HepG2 (cell line): ENCODE data around the gene CAPN12. TPM values are rescaled to one million over a fixed set of nuclear protein-coding genes. Genes with fewer than 3 reads are reported as not detected.

Source experiments
- BCL6 ChIP-seq: IDR thresholded peaks from 2 replicates; pipeline ENCODE4 v1.6.1; 2016; ENCODE audit warnings: missing genetic modification reagents, missing compliant biosample characterization
- DPF2 ChIP-seq: sonication (generic); formaldehyde crosslinking; IDR thresholded peaks from 2 replicates; pipeline ENCODE4 v1.4.0; 2020; ENCODE audit warnings: mild to moderate bottlenecking, low read depth, missing genetic modification reagents, borderline replicate concordance
- EHMT2 ChIP-seq: fragments of 200-600 bp; sonication (generic); IDR thresholded peaks from 2 replicates; pipeline ENCODE4 v1.7.0; 2017; ENCODE audit warnings: antibody characterized with exemption, low read depth, low read length, borderline replicate concordance
- FOXA1 ChIP-seq, 2 experiments: fragments of 450-650 bp in 1 of 2; sonication (generic) in 1 of 2; formaldehyde crosslinking in 1 of 2; IDR thresholded peaks; 2 replicates each; pipeline versions ENCODE4 v1.4.0 to v1.6.1; 2016 to 2020; ENCODE audit warnings: missing genetic modification reagents in 1 of 2
- GMEB1 ChIP-seq: sonication (generic); formaldehyde crosslinking; IDR thresholded peaks from 2 replicates; pipeline ENCODE4 v1.5.1; 2020; ENCODE audit warnings: missing genetic modification reagents, mild to moderate bottlenecking, borderline replicate concordance
- HDAC6 ChIP-seq: fragments of 200-600 bp; sonication (generic); IDR thresholded peaks from 2 replicates; pipeline ENCODE4 v1.7.0; 2017; ENCODE audit warnings: mild to moderate bottlenecking, antibody characterized with exemption, low read length, low read depth
- HES4 ChIP-seq: sonication (generic); formaldehyde crosslinking; IDR thresholded peaks from 2 replicates; pipeline ENCODE4 v1.9.0; 2021; ENCODE audit warnings: mild to moderate bottlenecking, missing genetic modification reagents, borderline replicate concordance
- JARID2 ChIP-seq: sonication (generic); formaldehyde crosslinking; IDR thresholded peaks from 2 replicates; pipeline ENCODE4 v1.8.1; 2023; ENCODE audit warnings: missing genetic modification reagents, inconsistent platforms; ENCODE audit not compliant: insufficient replicate concordance
- MAX ChIP-seq: IDR thresholded peaks from 2 replicates; pipeline ENCODE4 v1.6.1; 2012; ENCODE audit warnings: inconsistent platforms
- MED13 ChIP-seq: sonication (generic); formaldehyde crosslinking; IDR thresholded peaks from 2 replicates; pipeline ENCODE4 v1.5.0; 2020; ENCODE audit warnings: missing genetic modification reagents
- NR2F6 ChIP-seq, 2 experiments: IDR thresholded peaks; 2 replicates each; pipeline ENCODE4 v1.6.1; 2016; ENCODE audit warnings: antibody characterized with exemption in 1 of 2, mild to moderate bottlenecking in 1 of 2
- PLRG1 ChIP-seq: fragments of 450-650 bp; conservative IDR thresholded peaks from 2 replicates; pipeline ENCODE4 v1.6.1; 2016
- PRDM4 ChIP-seq: sonication (generic); formaldehyde crosslinking; IDR thresholded peaks from 2 replicates; pipeline ENCODE4 v1.9.0; 2021; ENCODE audit warnings: missing genetic modification reagents, borderline replicate concordance
- STAT6 ChIP-seq: sonication (generic); formaldehyde crosslinking; IDR thresholded peaks from 2 replicates; pipeline ENCODE4 v1.4.0; 2020; ENCODE audit warnings: missing genetic modification reagents, mild to moderate bottlenecking, borderline replicate concordance
- TEAD3 ChIP-seq: optimal IDR thresholded peaks from 2 replicates; pipeline ENCODE3; 2016; ENCODE audit warnings: borderline replicate concordance
- ZFP62 ChIP-seq: sonication (generic); formaldehyde crosslinking; IDR thresholded peaks from 2 replicates; pipeline ENCODE4 v1.4.0; 2020; ENCODE audit warnings: missing genetic modification reagents
- ZFP82 ChIP-seq: sonication (generic); formaldehyde crosslinking; IDR thresholded peaks from 2 replicates; pipeline ENCODE4 v1.5.1; 2020; ENCODE audit warnings: mild to moderate bottlenecking, missing genetic modification reagents, borderline replicate concordance
- ZKSCAN5 ChIP-seq: sonication (generic); formaldehyde crosslinking; IDR thresholded peaks from 2 replicates; pipeline ENCODE4 v1.5.1; 2020; ENCODE audit warnings: mild to moderate bottlenecking, missing genetic modification reagents
- ZNF556 ChIP-seq: sonication (generic); formaldehyde crosslinking; IDR thresholded peaks from 2 replicates; pipeline ENCODE4 v1.4.0; 2020; ENCODE audit warnings: mild to moderate bottlenecking, missing genetic modification reagents, borderline replicate concordance
- ZNF569 ChIP-seq: sonication (generic); formaldehyde crosslinking; IDR thresholded peaks from 2 replicates; pipeline ENCODE4 v1.5.0; 2020; ENCODE audit warnings: mild to moderate bottlenecking, missing genetic modification reagents, moderate library complexity, borderline replicate concordance
- ZNF678 ChIP-seq: sonication (generic); formaldehyde crosslinking; IDR thresholded peaks from 2 replicates; pipeline ENCODE4 v1.4.0; 2020; ENCODE audit warnings: mild to moderate bottlenecking, missing genetic modification reagents
- polyA plus RNA-seq, 8 experiments: library from polyadenylated mRNA; depleted of rRNA in 3 of 8; stranded (reverse) in 7 of 8; unstranded in 1 of 8; fragments of >200 nt; fragmentation: Illumina TruSeq in 4 of 8; extraction: Trizol in 4 of 8; gene quantifications; 2 replicates each; pipeline versions ENCODE4 v1.2.1 to v1.2.3, GENCODE V29; 2011 to 2016; ENCODE audit warnings: low read depth in 4 of 8, missing spikeins in 1 of 8, mixed read lengths in 1 of 8; ENCODE audit not compliant: insufficient read depth in 1 of 8
- total RNA-seq, 5 experiments: library from RNA; depleted of rRNA; stranded (reverse); fragments of >200 nt; fragmentation: Illumina TruSeq; extraction: Trizol; gene quantifications; 2 replicates each; pipeline ENCODE4 v1.2.3, GENCODE V29; 2016; ENCODE audit warnings: low read depth in 1 of 5

Gene CAPN12
- total and polyA plus RNA-seq, 2 of the 13 experiments (the other 11 are each of a cell fraction or from before 2014, with no cell fraction given) = 1.6 to 13.6 TPM

GRCh38 chr19:38683393-38684077, 60.7 kb downstream of the CAPN12 start (continued):
- TF ChIP-seq PRDM4 (CRISPR knock-in tag) (no peak), TEAD3 (peak; percentile 97), ZNF678 (CRISPR knock-in tag) (no peak), DPF2 (CRISPR knock-in tag) (peak; percentile 62; the same call in 1 of the 2 replicates), NR2F6 (IDR thresholded peaks at IDR 0.05) (no peak), NR2F6 (CRISPR knock-in tag; IDR thresholded peaks at IDR 0.05) (peak; percentile 73), HES4 (CRISPR knock-in tag) (no peak), JARID2 (CRISPR knock-in tag) (no peak), ZKSCAN5 (CRISPR knock-in tag) (no peak), STAT6 (CRISPR knock-in tag) (no peak), BCL6 (CRISPR knock-in tag) (peak; percentile 17; the same call in 1 of the 2 replicates), ZNF556 (CRISPR knock-in tag) (peak; percentile 49; the same call in 1 of the 2 replicates), EHMT2 (no peak), ZFP62 (CRISPR knock-in tag) (no peak), HDAC6 (no peak), GMEB1 (CRISPR knock-in tag) (0 out of 2 replicates have a peak, but pooled peaks have one; percentile 16), ZNF569 (CRISPR knock-in tag) (no peak), PLRG1 (no peak), MED13 (peak; percentile 67; the same call in 1 of the 2 replicates), ZFP82 (CRISPR knock-in tag) (no peak), FOXA1 (IDR thresholded peaks at IDR 0.05) (no peak), FOXA1 (CRISPR knock-in tag; IDR thresholded peaks at IDR 0.05) (no peak), MAX (peak; percentile 66)
